ENCODE results near the gene QRFPR. TPM values are rescaled to one million over a fixed set of nuclear protein-coding genes. Genes with fewer than 3 reads are reported as not detected.

Gene QRFPR
- total RNA-seq, 4 donors from 2014 or later, result 0.82 TPM; not detected in 3

DNA sequence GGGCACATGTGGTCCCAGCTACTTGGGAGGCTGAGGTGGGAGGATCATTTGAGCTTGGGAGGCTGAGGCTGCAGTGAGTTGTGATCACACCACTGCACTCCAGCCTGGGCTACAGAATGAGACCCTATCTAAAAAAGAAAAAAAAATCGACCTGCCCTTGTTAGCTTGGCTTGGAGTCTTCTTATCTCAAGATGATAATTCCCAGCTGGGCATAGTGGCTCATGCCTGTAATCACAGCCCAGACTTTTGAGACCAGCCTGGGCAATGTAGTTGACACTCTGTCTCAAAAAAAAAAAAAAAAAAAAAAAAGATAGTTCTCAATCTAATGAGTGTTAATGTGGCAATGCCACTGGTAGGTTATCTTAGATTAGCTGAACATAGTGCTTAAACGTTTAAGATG lies 41.0 kb downstream of the QRFPR start:
- no peaks in the 10 kb centered on the region for H3K36me3 ChIP-seq
- H3K27ac ChIP-seq, result no peak overlapping the region
- WGBS, 2 donors (ENCODE audit: low coverage in 1 of 2), result 0 to 55% methylated on average over 1 to 2 of the region's 2 CpGs
- intact Hi-C loops (cut with DNase I; ENCODE audit: low total_unique reads), result no loop called here
- no peaks in the 10 kb centered on the region for H3K27me3 ChIP-seq
- no peaks in the 10 kb centered on the region for H3K9me3 ChIP-seq
- TF ChIP-seq, protein P1, sequence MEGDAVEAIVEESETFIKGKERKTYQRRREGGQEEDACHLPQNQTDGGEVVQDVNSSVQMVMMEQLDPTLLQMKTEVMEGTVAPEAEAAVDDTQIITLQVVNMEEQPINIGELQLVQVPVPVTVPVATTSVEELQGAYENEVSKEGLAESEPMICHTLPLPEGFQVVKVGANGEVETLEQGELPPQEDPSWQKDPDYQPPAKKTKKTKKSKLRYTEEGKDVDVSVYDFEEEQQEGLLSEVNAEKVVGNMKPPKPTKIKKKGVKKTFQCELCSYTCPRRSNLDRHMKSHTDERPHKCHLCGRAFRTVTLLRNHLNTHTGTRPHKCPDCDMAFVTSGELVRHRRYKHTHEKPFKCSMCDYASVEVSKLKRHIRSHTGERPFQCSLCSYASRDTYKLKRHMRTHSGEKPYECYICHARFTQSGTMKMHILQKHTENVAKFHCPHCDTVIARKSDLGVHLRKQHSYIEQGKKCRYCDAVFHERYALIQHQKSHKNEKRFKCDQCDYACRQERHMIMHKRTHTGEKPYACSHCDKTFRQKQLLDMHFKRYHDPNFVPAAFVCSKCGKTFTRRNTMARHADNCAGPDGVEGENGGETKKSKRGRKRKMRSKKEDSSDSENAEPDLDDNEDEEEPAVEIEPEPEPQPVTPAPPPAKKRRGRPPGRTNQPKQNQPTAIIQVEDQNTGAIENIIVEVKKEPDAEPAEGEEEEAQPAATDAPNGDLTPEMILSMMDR (IDR thresholded peaks at IDR 0.05), result no peak
- TF ChIP-seq EP300 (IDR thresholded peaks at IDR 0.05; ENCODE audit: low read depth), result no peak
- TF ChIP-seq POLR2A (IDR thresholded peaks at IDR 0.05), result no peak
- TF ChIP-seq POLR2AphosphoS5 (IDR thresholded peaks at IDR 0.05), result no peak
- no peak overlapping the region for H3K4me3 ChIP-seq
- no peak for DNase-seq
- in situ Hi-C loops (cut with MboI; ENCODE audit: low pct_ligation_motif_present in 1 of 4, low pct_unique_long_range_greater_than_20kb in 1 of 4, low sequenced_read_pairs in 3 of 4), result no loop called here
- no peaks in the 10 kb centered on the region for H3K4me1 ChIP-seq

GRCh38 chr4:121339307-121339706 lies 41.5 kb downstream of the QRFPR start:
- no peaks in the 10 kb centered on the region for H3K9me3 ChIP-seq
- DNase-seq, result no peak
- no peaks in the 10 kb centered on the region for H3K36me3 ChIP-seq
- no peaks in the 10 kb centered on the region for H3K4me1 ChIP-seq
- H3K27ac ChIP-seq, result no peak overlapping the region
- in situ Hi-C loops (cut with MboI; ENCODE audit: low pct_ligation_motif_present in 1 of 4, low pct_unique_long_range_greater_than_20kb in 1 of 4, low sequenced_read_pairs in 3 of 4), result no loop called here
- H3K27me3 ChIP-seq, result no peaks in the 10 kb centered on the region
- TF ChIP-seq POLR2AphosphoS5 (IDR thresholded peaks at IDR 0.05) (no peak), EP300 (IDR thresholded peaks at IDR 0.05; ENCODE audit: low read depth) (no peak), POLR2A (IDR thresholded peaks at IDR 0.05) (no peak)
- TF ChIP-seq, protein P1 (IDR thresholded peaks at IDR 0.05), result no peak
- intact Hi-C loops (cut with DNase I; ENCODE audit: low total_unique reads), result no loop called here
- no peak overlapping the region for H3K4me3 ChIP-seq
- WGBS, 2 donors (ENCODE audit: low coverage in 1 of 2), result 70 to 75% methylated on average over 1 to 2 of the region's 2 CpGs

DNA sequence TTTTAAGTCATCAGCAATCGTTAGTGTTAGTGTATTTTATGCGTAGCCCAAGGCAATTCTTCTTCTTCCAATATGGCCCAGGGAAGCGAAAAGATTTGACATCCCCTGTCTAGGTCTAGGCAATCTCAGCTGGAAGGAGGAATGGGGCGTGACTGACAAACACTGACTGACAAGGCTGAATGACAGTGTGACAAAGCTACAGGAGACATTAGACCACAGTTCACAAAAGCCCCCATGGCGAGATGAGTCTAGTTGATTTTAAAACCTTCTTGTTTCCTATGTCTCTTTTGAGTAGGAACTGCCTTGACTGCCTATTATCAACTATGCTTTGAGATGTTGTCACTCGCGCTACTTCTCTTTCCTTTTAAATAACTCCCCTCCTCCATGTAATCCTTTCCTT lies 42.3 kb downstream of the QRFPR start:
- intact Hi-C loops (cut with DNase I; ENCODE audit: low total_unique reads) (no loop called here), in situ Hi-C loops (cut with MboI; ENCODE audit: low pct_ligation_motif_present in 1 of 4, low pct_unique_long_range_greater_than_20kb in 1 of 4, low sequenced_read_pairs in 3 of 4) (no loop called here)
- no peaks in the 10 kb centered on the region for H3K4me1 ChIP-seq
- H3K36me3 ChIP-seq, result no peaks in the 10 kb centered on the region
- no peaks in the 10 kb centered on the region for H3K9me3 ChIP-seq
- H3K4me3 ChIP-seq, result no peak overlapping the region
- TF ChIP-seq, protein P1 (IDR thresholded peaks at IDR 0.05), result no peak
- TF ChIP-seq POLR2AphosphoS5 (IDR thresholded peaks at IDR 0.05) (no peak), EP300 (IDR thresholded peaks at IDR 0.05; ENCODE audit: low read depth) (no peak), POLR2A (IDR thresholded peaks at IDR 0.05) (no peak)
- no peaks in the 10 kb centered on the region for H3K27me3 ChIP-seq
- 89 to 91% methylated on average over 7 of the region's 7 CpGs for WGBS, 2 donors (ENCODE audit: low coverage in 1 of 2)
- H3K27ac ChIP-seq, result no peak overlapping the region
- no peak for DNase-seq

DNA sequence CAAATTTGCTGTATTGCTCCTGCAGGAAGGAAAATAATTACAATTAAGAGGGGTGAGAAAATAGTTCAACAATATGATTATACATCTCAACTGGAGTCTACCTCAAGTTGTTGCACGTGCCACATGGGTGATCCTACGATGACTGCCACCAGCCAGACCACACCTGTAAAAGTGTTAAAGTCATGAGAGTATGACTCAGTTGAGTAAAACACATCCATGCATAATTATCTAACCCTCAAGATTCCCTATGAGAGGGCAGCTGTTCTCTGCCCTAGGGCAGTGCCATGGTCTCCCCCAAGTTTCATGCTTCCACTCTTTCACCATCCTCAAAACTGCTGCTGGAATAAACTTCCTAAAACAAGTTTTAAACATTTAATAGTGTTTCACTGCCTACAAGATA lies 44.1 kb downstream of the QRFPR start:
- DNase-seq, result no peak
- Histone ChIP-seq H3K27ac (no peak overlapping the region), H3K9me3 (no peaks in the 10 kb centered on the region), H3K27me3 (no peaks in the 10 kb centered on the region), H3K4me3 (no peak overlapping the region), H3K36me3 (no peaks in the 10 kb centered on the region), H3K4me1 (no peaks in the 10 kb centered on the region)
- no peak for TF ChIP-seq POLR2A (IDR thresholded peaks at IDR 0.05)
- no peak for TF ChIP-seq EP300 (IDR thresholded peaks at IDR 0.05; ENCODE audit: low read depth)
- TF ChIP-seq POLR2AphosphoS5 (IDR thresholded peaks at IDR 0.05), result no peak
- TF ChIP-seq, protein P1 (IDR thresholded peaks at IDR 0.05), result no peak
- in situ Hi-C loops (cut with MboI; ENCODE audit: low pct_ligation_motif_present in 1 of 4, low pct_unique_long_range_greater_than_20kb in 1 of 4, low sequenced_read_pairs in 3 of 4), result no loop called here
- WGBS, 2 donors (ENCODE audit: low coverage in 1 of 2), result 50 to 89% methylated on average over 2 of the region's 2 CpGs
- intact Hi-C loops (cut with DNase I; ENCODE audit: low total_unique reads), result no loop called here
